GM21576 (cell line): Measurements from ENCODE around the gene PRICKLE1.

Experiments
- ATAC-seq: cut with Tn5 transposase; IDR thresholded peaks from one replicate; pipeline ENCODE4 v1.9.1; 2021; ENCODE audit warnings: mild to moderate bottlenecking, moderate library complexity; ENCODE audit not compliant: unreplicated experiment

PRICKLE1 gene

GRCh38 chr12:42407306-42407705 is 182.2 kb downstream of the PRICKLE1 start:
- no peak for ATAC-seq
